ENCODE results near the gene FBL. TPM values are rescaled to one million over a fixed set of nuclear protein-coding genes. Genes with fewer than 3 reads are reported as not detected.
A peak's percentile ranks its signal among the peaks of the same experiment; 100 is the strongest.

FBL gene
- total RNA-seq, 1 donor from 2014 or later, result 605 TPM

DNA sequence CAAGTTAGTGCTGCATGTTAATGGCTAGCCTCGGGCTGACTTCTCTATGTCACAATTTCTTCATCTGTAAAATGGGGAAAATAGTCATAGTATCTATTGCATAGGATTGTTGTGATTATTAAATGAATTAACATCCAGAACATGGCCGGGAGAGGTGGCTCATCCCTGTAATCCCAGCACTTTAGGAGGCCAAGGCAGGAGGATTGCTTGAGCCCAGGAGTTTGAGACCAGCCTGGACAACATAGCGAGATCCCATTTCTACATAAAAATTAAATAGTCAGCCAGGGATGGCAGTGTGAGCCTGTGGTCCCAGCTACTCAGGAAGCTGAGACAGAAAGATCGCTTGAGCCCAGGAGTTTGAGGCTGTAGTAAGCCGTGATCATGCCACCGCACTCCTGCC lies 21.8 kb upstream of the FBL start:
- no peaks in the 10 kb centered on the region for H3K9me3 Mint-ChIP-seq
- no peak overlapping the region for H3K27ac Mint-ChIP-seq
- no peak overlapping the region for H3K4me3 Mint-ChIP-seq
- no peaks in the 10 kb centered on the region for H3K27me3 Mint-ChIP-seq
- no peaks in the 10 kb centered on the region for H3K36me3 Mint-ChIP-seq (ENCODE audit: low read depth)
- DNase-seq, result no peak
- H3K4me1 Mint-ChIP-seq, result no peaks in the 10 kb centered on the region
- intact Hi-C loops (cut with micrococcal nuclease), result no loop called here

DNA sequence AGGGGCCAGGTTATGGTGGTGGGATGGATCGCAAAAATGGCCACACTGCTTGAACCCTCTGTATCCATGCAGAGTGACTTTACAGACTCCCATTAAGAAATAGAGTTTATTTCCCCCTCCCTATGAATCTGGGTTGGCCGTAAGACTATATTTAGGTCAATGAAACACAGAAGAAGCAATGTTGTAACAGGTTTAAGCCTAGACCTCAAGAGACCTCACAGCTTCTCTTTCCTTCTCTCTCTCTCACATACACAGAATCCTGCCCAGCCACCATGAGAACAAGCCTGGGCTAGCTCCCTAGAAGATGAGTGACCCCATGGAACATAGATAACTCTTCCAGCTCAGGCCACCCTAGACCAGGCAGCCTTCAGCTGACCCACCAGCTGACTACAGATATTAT lies 21.0 kb upstream of the FBL start:
- DNase-seq, result no peak
- intact Hi-C loops (cut with micrococcal nuclease), result no loop called here
- Mint-ChIP-seq H3K36me3 (ENCODE audit: low read depth) (no peaks in the 10 kb centered on the region), H3K9me3 (no peaks in the 10 kb centered on the region), H3K27ac (no peak overlapping the region), H3K27me3 (no peaks in the 10 kb centered on the region), H3K4me3 (no peak overlapping the region), H3K4me1 (no peaks in the 10 kb centered on the region)

DNA sequence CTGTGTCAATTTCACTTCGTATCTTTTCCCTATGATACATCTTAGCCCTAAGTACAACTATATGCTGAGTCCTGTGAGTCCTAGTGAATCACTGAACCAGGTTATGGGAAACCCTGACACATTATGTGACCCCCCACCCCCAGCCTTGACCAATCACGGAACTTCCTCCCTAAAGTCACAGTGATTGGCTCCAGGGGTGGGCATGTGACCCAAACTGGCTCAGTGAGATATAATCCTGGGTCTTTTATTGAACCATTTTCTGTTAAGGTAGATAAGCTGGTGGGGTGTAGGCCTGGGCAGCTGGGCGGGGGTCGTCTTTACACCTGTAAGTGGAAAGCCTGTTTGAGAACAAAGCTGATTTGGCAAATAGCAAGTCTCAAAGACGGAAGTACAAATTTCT lies 19.8 kb upstream of the FBL start:
- H3K27ac Mint-ChIP-seq, result no peak overlapping the region
- no peak overlapping the region for H3K4me3 Mint-ChIP-seq
- peaks cover 2% of the 10 kb centered on the region for H3K27me3 Mint-ChIP-seq
- no peak for DNase-seq
- H3K36me3 Mint-ChIP-seq (ENCODE audit: low read depth), result no peaks in the 10 kb centered on the region
- H3K4me1 Mint-ChIP-seq, result no peaks in the 10 kb centered on the region
- no peaks in the 10 kb centered on the region for H3K9me3 Mint-ChIP-seq
- intact Hi-C loops (cut with micrococcal nuclease), result no loop called here

DNA sequence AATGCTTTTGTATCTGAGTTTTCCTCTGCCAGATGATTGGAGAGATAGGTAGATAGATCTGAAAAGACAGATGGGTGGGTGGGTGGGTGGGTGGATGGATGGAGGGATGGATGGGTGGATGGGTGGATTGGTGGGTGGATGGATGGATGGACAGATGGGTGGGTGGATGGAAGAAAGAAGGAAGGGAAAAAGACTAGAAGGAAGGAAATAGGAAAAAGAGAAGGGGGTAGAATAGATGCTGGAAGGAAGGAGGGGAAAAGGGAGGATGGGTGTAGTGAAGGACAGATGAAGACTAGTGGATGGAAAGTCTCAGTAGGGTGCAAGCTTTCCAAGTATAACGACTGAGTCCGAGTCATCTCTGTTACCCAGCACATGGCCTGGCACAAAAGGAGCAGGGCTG lies 19.0 kb upstream of the FBL start:
- H3K27ac Mint-ChIP-seq, result no peak overlapping the region
- H3K9me3 Mint-ChIP-seq, result no peaks in the 10 kb centered on the region
- H3K36me3 Mint-ChIP-seq (ENCODE audit: low read depth), result no peaks in the 10 kb centered on the region
- peaks cover 2% of the 10 kb centered on the region for H3K27me3 Mint-ChIP-seq
- H3K4me1 Mint-ChIP-seq, result no peaks in the 10 kb centered on the region
- intact Hi-C loops (cut with micrococcal nuclease), result no loop called here
- H3K4me3 Mint-ChIP-seq, result no peak overlapping the region
- no peak for DNase-seq

DNA sequence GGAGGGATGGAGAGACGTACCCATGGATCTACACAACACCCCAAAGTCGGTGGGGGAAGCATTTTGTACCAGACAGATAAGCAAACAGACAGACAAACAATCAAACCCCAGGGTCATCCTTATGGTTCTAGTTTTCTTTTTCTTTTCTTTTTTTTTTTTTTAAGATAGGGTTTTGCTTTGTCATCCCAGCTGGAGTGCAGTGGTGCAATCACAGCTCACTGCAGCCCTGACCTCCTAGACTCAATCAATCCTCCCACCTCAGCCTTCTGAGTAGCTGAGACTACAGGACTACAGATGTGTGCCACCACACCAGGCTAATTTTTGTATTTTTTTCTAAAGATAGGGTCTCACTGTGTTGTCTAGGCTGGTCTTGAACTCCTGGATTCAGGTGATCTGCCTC lies 17.9 kb upstream of the FBL start:
- DNase-seq, result no peak
- intact Hi-C loops (cut with micrococcal nuclease), result no loop called here
- no peak overlapping the region for H3K27ac Mint-ChIP-seq
- no peaks in the 10 kb centered on the region for H3K36me3 Mint-ChIP-seq (ENCODE audit: low read depth)
- peaks cover 4% of the 10 kb centered on the region for H3K27me3 Mint-ChIP-seq
- H3K9me3 Mint-ChIP-seq, result no peaks in the 10 kb centered on the region
- no peak overlapping the region for H3K4me3 Mint-ChIP-seq
- no peaks in the 10 kb centered on the region for H3K4me1 Mint-ChIP-seq

DNA sequence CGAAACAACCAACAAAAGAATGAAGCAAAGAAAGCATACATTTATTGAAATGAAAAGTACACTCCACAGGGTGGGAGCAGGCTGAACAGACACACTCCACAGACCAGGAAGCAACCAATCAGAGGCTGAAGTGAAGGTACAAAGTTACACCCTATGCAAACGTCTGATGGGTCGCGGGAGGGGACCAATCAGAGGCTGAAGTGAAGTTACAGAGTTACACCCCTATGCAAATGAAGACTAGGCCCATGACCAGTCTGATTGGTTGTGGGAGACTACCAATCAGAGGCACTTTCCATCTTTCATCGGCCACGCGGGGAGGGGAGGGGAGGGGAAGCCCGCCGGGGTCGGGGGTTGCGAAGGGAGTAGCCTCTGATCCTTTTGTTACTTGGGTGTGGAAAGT lies 12.4 kb upstream of the FBL start:
- no peak for DNase-seq
- Mint-ChIP-seq H3K9me3 (no peaks in the 10 kb centered on the region), H3K4me1 (no peaks in the 10 kb centered on the region), H3K36me3 (ENCODE audit: low read depth) (no peaks in the 10 kb centered on the region), H3K4me3 (no peak overlapping the region), H3K27me3 (peaks cover 7% of the 10 kb centered on the region), H3K27ac (no peak overlapping the region)
- intact Hi-C loops (cut with micrococcal nuclease), result no loop called here

DNA sequence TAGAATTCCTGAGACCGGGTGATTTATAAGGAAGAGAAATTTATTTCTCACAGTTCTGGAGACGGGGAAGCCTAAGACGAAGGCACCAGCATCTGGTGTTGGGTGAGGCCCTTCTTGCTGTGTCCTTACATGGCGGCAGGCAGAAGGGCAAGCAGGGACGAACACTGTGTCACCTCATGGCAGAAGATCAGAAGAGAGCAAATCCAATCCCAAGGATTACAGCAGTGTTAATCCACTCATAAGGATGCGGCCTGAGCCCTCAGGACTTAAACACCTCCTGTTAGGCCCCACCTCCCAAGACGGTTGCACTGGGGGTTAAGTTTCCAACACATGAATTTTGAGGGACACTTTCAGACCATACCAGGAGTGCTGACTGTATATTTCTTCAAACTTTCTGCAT lies 6.7 kb upstream of the FBL start:
- H3K36me3 Mint-ChIP-seq (ENCODE audit: low read depth), result no peaks in the 10 kb centered on the region
- intact Hi-C loops (cut with micrococcal nuclease), result no loop called here
- no peak for DNase-seq
- H3K4me1 Mint-ChIP-seq, result peaks cover 3% of the 10 kb centered on the region
- no peak overlapping the region for H3K27ac Mint-ChIP-seq
- no peaks in the 10 kb centered on the region for H3K9me3 Mint-ChIP-seq
- H3K4me3 Mint-ChIP-seq, result no peak overlapping the region
- peaks cover 5% of the 10 kb centered on the region for H3K27me3 Mint-ChIP-seq

DNA sequence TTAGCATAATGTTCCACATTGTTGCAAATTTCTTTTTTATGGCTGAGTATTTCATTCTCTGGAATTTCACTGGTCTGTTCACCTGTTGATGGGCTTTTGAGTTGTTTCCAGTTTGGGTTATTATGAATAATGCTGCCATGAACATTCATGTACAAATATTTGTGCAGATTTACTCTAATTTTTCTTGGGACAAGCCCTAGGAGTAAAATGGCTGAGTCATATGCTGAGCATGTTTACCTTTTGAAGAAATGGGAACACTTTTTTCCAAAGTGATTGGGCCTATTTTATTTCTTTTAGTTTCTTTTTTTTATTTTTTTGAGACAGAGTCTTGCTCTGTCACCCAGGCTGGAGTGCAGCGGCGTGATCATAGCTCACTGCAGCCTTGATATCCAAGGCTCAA lies 4.7 kb upstream of the FBL start:
- no peaks in the 10 kb centered on the region for H3K36me3 Mint-ChIP-seq (ENCODE audit: low read depth)
- no peak overlapping the region for H3K4me3 Mint-ChIP-seq
- H3K27ac Mint-ChIP-seq, result no peak overlapping the region
- peaks cover 3% of the 10 kb centered on the region for H3K27me3 Mint-ChIP-seq
- peaks cover 3% of the 10 kb centered on the region for H3K9me3 Mint-ChIP-seq
- no peak for DNase-seq
- intact Hi-C loops (cut with micrococcal nuclease), result no loop called here
- peaks cover 12% of the 10 kb centered on the region for H3K4me1 Mint-ChIP-seq

DNA sequence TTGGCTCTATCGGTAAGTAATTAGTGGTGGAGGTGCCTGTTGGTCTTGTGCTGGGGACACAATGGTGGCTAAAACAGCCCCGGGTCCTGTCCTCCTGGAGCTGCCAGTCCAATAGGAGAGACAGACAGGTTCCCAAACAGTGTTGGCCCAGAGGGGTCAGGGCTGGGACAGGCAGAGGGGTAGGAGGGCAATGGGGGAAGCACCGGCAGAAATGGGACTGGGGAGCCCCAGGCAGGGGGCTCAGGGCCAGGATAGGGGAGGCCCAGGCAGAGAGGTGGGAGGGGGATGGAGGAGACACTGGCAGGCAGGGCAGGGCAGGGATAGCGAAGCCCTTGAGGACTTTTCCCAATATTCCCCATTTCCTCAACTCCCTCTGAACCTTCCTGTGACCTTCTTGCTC lies 2.2 kb upstream of the FBL start:
- H3K27me3 Mint-ChIP-seq, result peaks cover 1% of the 10 kb centered on the region
- no peak overlapping the region for H3K4me3 Mint-ChIP-seq
- peaks cover 12% of the 10 kb centered on the region for H3K36me3 Mint-ChIP-seq (ENCODE audit: low read depth)
- H3K27ac Mint-ChIP-seq, result no peak overlapping the region
- peaks cover 3% of the 10 kb centered on the region for H3K9me3 Mint-ChIP-seq
- intact Hi-C loops (cut with micrococcal nuclease), result loop anchor here (5.0 to 10.0 kb wide), 2 partner anchors 171 to 294 kb away; no protein-coding TSS in a partner anchor
- DNase-seq, result no peak
- peaks cover 25% of the 10 kb centered on the region for H3K4me1 Mint-ChIP-seq

DNA sequence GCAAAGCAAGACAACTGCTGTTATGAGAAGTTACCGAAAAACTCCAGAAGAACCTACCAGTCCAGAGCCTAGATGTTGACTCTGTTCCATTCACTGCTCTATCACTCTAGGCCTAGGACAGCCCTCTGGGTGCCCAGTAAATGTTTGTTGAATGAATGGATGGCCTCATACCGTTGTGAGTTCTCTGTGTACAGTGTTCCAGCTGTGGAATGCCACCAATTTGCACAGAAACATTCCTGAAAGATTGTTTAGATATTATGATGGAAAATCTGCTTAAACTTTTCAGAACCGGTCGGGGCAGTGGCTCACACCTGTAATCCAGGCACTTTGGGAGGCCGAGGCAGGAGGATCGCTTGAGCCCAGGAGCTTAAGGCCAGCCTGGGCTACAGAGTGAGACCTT lies 1.3 kb upstream of the FBL start:
- H3K27ac Mint-ChIP-seq, result peak overlapping the region; percentile 92
- intact Hi-C loops (cut with micrococcal nuclease), result loop anchor here (2.0 to 10.0 kb wide), 3 partner anchors 123 to 293 kb away; partner anchors contain the start of gene PSMC4
- DNase-seq, result no peak
- H3K4me1 Mint-ChIP-seq, result peaks cover 33% of the 10 kb centered on the region
- peaks cover 1% of the 10 kb centered on the region for H3K27me3 Mint-ChIP-seq
- no peak overlapping the region for H3K4me3 Mint-ChIP-seq
- peaks cover 3% of the 10 kb centered on the region for H3K9me3 Mint-ChIP-seq
- peaks cover 12% of the 10 kb centered on the region for H3K36me3 Mint-ChIP-seq (ENCODE audit: low read depth)

DNA sequence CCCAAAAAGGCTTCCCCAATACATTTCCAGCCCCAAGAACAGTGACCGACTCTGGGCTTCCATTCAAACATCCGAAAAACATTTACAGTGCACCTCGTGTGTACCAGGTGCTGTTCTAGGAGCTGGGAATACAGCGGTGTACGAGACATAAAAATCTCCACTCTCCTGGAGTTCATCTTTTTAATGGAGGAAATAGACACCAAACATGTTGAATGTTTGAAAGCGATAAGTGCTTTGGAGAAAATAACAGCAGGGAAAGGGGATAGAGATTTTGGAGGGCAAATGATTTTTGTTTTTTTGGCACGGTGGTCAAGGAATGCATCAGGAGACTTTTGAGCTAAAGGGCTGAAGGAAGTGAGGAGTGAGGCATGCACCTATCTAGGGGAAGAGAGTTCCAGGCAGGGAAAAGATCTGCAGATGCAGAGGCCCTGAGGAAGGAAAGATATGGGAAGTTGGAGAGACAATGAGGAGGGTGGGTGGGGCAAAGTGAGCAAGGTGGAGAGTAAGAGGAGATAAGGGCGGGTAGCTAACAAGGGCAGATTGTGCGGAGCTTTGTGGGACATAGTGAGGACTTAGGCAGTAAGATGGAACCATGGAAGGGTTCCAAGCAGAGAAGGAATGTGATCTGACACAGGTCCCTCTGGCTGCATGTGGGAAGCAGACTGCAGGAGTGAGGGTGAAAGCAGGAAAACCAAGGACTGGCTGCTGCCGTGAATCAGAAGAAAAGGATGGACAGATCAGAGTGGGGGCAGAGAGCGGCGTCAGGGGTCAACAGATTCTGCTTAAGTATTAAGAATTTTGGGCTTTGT lies 703 bp upstream of the FBL start:
- H3K27ac Mint-ChIP-seq, result peak overlapping the region; percentile 92
- peaks cover 1% of the 10 kb centered on the region for H3K27me3 Mint-ChIP-seq
- intact Hi-C loops (cut with micrococcal nuclease), result loop anchor here (1.0 to 10.0 kb wide), 4 partner anchors 23 to 292 kb away; partner anchors contain the start of gene PSMC4
- H3K9me3 Mint-ChIP-seq, result peaks cover 3% of the 10 kb centered on the region
- no peak for DNase-seq
- H3K36me3 Mint-ChIP-seq (ENCODE audit: low read depth), result peaks cover 14% of the 10 kb centered on the region
- peaks cover 38% of the 10 kb centered on the region for H3K4me1 Mint-ChIP-seq
- H3K4me3 Mint-ChIP-seq, result peak overlapping the region; percentile 93

DNA sequence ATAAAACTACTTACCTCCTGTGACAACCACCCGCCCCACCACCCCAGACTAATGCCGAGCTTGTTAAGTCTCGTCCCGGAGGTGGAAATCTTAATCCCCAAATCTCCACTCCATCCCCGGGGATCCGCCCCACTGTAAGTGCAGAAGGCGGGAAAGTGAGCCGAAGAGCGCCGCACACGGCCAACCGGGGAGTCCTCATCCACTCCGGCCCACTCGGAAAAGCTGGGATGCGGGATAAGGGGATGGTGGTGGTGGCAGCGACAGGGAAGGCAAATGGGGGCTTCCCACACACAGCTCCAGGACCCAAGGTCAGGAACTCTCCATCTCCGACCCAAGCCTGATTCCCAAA lies 621 bp downstream of the FBL start:
- Mint-ChIP-seq H3K4me1 (peaks cover 44% of the 10 kb centered on the region), H3K36me3 (ENCODE audit: low read depth) (peaks cover 17% of the 10 kb centered on the region), H3K9me3 (peaks cover 3% of the 10 kb centered on the region)

DNA sequence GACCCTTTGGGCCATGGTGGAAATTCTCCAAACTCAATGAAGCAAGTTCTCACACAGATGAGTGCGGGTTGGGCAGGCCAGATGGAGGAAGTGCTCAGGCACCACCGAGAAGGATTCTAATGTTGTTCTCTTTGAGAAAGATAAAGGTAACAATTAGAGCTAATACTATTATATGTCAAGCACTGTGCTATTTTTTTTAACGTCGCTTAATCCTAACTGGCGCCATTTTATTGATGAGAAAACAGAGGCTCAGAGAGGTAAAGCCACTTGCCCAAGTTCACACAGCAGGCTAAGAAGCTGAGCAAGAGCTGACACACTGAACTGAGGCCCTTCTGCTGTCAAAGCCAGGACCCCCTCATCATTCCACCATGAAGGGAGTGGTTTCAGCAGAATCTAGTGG lies 1.0 kb downstream of the FBL start:
- intact Hi-C loops (cut with micrococcal nuclease), result loop anchor here (1.0 to 10.0 kb wide), 3 partner anchors 11 to 290 kb away; partner anchors contain the start of gene DYRK1B
- Mint-ChIP-seq H3K27ac (peak overlapping the region; percentile 92), H3K9me3 (peaks cover 3% of the 10 kb centered on the region), H3K4me1 (peaks cover 44% of the 10 kb centered on the region), H3K4me3 (peak overlapping the region; percentile 93), H3K36me3 (ENCODE audit: low read depth) (peaks cover 21% of the 10 kb centered on the region), H3K27me3 (no peaks in the 10 kb centered on the region)
- DNase-seq, result peak; percentile 69

More for the DNA sequence above, 621 bp downstream of the FBL start:
- Mint-ChIP-seq H3K27me3 (no peaks in the 10 kb centered on the region), H3K4me3 (peak overlapping the region; percentile 93), H3K27ac (peak overlapping the region; percentile 92)
- intact Hi-C loops (cut with micrococcal nuclease), result loop anchor here (1.0 to 10.0 kb wide), 3 partner anchors 11 to 291 kb away; partner anchors contain the start of gene DYRK1B
- DNase-seq, result no peak

DNA sequence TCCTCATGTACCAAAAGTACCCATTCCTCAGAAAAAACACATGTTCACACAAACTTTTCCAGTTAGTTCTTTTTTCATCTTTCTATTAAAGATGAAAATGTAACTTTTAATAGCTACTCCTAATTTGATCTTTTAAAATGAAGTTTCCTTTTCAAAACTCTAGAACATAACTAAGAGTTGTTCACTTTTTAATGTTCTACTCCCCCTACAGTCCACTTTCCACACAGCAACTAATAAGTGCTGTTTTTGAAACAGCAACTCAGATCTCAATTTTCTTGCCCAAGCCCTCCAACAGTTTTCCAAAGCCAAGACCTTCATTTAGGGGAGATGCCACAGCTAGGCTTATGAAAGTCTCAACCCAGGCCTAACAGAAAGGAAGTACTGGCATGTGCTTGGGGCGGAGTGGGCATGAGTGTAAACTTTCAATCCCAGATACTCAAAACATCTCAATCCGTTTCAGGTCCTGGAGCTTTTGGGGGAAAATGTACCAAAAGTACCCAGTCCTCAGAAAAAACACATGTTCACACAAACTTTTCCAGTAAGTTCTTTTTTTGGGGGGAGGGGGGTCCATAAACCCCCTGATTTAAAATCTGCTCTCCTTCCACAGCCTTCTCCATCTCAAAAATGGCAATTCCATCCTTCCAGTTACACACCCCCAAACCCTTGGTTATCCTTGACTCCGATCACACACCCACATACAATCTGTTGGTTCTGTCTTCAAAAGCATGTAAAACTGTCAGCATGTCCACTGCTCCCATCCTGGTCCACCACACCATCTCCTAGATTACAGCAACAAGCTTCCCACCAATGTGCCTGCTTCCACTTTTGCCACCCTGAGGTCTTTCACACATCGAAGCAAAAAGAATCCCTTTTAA lies 2.0 kb downstream of the FBL start:
- peaks cover 51% of the 10 kb centered on the region for H3K4me1 Mint-ChIP-seq
- peak overlapping the region; percentile 92 for H3K27ac Mint-ChIP-seq
- H3K9me3 Mint-ChIP-seq, result peaks cover 3% of the 10 kb centered on the region
- H3K4me3 Mint-ChIP-seq, result peak overlapping the region; percentile 93
- intact Hi-C loops (cut with micrococcal nuclease), result loop anchor here (1.0 to 10.0 kb wide), 2 partner anchors 51 to 289 kb away; no protein-coding TSS in a partner anchor
- DNase-seq, result peak; percentile 85
- H3K27me3 Mint-ChIP-seq, result no peaks in the 10 kb centered on the region
- H3K36me3 Mint-ChIP-seq (ENCODE audit: low read depth), result peaks cover 29% of the 10 kb centered on the region

Measured in activated CD4-positive, alpha-beta T cell treated with anti-CD3 and anti-CD28 coated beads, Interleukin-2, amount 10 ng/mL, durations not matched to agents 24 days and 14 days (primary cell).